SK-N-MC (cell line): ENCODE measurements around the gene MORN3.

Source experiments
- EZH2 ChIP-seq: fragments of 200-600 bp; sonication (generic); IDR thresholded peaks from one replicate; pipeline ENCODE4 v1.6.1; 2017; ENCODE audit warnings: antibody characterized with exemption
- FOXP2 ChIP-seq: optimal IDR thresholded peaks from 2 replicates; pipeline ENCODE3; 2011; ENCODE audit warnings: mild to moderate bottlenecking, moderate library complexity; ENCODE audit not compliant: insufficient read depth; ENCODE audit errors: extremely low read length, control extremely low read depth
- POLR2AphosphoS5 ChIP-seq: IDR thresholded peaks from 2 replicates; pipeline ENCODE4 v1.6.1; 2012; ENCODE audit warnings: mild to moderate bottlenecking, low read depth, low read length, borderline replicate concordance

DNA sequence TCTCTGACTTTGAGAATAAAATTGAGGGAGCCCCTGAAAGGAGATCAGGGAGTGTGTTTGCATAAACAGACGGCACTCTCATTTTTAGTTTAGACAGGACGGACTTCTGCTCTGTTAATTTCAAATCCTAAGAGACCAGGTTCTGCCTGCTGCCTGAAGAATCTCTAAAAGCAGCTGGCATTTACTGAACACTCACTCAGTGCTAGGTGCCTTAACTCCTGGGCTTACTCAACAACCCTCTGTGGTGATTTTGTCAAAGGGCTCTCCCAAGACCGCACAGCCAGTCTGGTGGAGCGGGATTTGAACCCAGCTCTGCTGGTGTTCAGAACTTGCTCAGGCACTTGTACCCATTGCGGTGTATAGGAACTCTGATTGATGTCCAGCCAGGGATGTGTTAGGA, 40.9 kb downstream of the MORN3 start:
- TF ChIP-seq POLR2AphosphoS5, result no peak
- TF ChIP-seq EZH2, result no peak
- no peak for TF ChIP-seq FOXP2
